GM13977 (cell line): Measurements from ENCODE around the gene RARRES1.

Experiments
- DNase-seq: peaks from one replicate; pipeline ENCODE4 v3.0.0; 2012; ENCODE audit warnings: low spot score
- in situ Hi-C: fragments of 300-500 bp; cut with MboI; formaldehyde crosslinking; loops from one replicate; pipeline ENCODE4 v1.12.0; 2022; ENCODE audit warnings: low sequenced_read_pairs, low pct_unique_long_range_greater_than_20kb, mixed read lengths, inconsistent platforms; ENCODE audit not compliant: unreplicated experiment
- TF ChIP-seq, protein P1 (sequence below): IDR thresholded peaks from 2 replicates; pipeline ENCODE4 v1.5.1; 2012; ENCODE audit warnings: mild to moderate bottlenecking, control low read depth; ENCODE audit not compliant: insufficient read depth; ENCODE audit errors: extremely low read depth, missing control alignments

Gene RARRES1

DNA sequence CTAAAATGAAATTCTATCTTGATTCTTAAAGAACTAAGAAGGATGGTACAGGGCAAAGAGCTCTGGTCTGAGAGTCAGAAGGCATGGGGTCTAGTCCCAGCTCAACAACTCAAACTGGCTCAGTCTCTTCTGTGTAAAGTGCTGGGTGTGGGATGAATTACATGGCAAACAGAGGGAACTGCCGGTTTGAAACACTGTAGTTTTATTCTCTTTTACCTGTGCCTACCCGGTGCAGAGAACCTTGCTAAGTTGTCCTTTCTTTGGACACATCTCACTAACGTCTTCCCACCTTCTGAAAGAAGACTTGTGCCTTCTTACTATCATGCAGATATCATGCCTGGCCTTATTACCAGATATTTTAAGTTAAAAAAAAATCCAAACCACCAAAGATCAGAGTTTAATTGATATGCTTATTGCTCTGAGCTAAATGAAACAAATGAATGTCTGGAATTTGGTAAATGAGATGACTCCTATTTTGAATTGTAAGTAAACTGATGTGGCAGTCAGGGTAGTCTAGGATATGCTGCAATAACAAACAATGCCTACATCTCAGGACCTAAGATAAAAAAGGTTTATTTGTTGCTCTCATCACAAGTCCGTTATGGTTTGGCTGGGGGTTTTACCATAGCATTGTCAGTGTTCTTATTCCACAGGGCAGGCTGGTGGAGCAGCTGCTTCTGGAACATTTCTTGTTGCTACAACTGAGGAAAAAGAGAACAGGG, 12.5 kb upstream of the RARRES1 start:
- TF ChIP-seq, protein P1, sequence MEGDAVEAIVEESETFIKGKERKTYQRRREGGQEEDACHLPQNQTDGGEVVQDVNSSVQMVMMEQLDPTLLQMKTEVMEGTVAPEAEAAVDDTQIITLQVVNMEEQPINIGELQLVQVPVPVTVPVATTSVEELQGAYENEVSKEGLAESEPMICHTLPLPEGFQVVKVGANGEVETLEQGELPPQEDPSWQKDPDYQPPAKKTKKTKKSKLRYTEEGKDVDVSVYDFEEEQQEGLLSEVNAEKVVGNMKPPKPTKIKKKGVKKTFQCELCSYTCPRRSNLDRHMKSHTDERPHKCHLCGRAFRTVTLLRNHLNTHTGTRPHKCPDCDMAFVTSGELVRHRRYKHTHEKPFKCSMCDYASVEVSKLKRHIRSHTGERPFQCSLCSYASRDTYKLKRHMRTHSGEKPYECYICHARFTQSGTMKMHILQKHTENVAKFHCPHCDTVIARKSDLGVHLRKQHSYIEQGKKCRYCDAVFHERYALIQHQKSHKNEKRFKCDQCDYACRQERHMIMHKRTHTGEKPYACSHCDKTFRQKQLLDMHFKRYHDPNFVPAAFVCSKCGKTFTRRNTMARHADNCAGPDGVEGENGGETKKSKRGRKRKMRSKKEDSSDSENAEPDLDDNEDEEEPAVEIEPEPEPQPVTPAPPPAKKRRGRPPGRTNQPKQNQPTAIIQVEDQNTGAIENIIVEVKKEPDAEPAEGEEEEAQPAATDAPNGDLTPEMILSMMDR, result no peak

DNA sequence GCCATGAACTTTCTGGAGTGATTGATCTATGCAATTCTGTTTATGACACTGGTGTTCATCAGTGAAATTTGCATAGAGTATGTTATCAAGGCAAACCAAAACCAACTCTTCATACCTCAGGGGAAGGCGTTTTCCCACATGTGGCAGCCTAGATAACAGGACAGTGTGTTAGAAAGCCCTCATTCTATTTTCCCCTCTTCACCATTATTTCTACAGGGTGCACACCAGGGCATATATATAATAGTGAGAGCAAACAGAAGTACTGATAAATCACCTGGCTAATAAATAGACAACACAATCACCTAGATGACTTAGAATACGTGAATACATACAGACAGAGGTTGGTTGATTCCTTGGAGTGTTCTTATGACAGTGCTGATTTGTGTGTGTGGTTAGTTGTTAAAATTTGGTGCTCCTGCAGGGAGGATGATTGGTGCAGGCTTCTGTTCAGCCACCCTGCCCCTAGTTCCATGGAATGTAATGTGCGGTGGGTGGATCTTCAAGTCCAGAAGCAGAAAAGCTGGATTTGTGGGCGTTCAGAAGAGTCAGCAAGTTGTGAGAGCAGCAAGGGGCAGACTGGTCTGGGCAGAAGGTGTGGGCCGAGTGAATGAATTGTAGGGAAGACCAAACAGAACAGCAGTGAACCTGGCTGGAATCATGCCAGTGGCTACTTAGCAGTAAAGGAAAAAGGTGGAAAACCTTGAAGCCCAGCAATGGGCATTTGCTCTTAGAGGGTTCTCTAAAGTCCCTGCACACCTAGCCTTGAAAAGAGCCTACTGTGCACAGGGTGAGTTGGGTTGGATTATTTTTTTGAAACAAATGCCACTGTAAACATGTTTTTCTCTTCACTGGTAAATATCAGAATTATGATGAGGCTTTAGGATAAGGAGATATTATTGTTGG, 11.7 kb upstream of the RARRES1 start:
- TF ChIP-seq, protein P1, result no peak
- no peak for DNase-seq
- in situ Hi-C loops, result no loop called here

More for the DNA sequence above, 12.5 kb upstream of the RARRES1 start:
- in situ Hi-C loops, result no loop called here
- no peak for DNase-seq

DNA sequence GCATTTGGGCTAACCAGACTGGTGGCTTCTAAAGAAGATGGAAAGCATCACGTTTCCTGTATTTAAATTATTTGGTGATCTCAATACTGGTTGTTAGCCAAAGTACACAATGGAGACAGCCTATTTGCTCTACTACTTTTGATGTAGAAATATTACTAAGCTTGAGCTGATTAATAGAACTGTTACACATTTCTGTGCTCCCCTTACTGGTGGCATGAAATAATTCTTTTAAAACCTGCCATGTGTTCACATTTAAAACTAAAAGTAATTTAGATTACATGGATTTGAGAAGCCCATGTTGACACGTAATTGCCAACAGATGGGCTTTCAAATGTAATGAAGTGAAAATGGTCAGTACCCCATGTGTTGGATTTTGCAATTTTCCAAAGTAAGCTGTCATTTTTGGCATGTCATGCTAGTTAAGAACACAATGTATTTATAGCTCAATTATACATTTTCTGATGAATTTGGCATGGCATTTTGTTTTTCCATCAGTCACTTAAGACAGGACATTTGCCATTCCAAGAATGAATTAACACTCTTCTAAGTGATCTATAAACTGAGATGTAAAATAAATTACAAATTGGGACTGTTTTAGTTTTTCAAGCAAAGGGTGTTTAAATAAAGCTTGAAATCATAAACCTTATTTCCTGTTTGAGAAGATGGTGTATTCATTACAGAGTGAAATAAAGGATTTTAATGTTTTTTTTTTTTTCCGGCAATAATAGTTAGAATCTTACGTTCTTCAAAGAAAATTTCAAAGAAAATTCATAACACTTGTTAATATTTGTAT, 10.8 kb upstream of the RARRES1 start:
- DNase-seq, result no peak
- TF ChIP-seq, protein P1, result no peak
- in situ Hi-C loops, result no loop called here

DNA sequence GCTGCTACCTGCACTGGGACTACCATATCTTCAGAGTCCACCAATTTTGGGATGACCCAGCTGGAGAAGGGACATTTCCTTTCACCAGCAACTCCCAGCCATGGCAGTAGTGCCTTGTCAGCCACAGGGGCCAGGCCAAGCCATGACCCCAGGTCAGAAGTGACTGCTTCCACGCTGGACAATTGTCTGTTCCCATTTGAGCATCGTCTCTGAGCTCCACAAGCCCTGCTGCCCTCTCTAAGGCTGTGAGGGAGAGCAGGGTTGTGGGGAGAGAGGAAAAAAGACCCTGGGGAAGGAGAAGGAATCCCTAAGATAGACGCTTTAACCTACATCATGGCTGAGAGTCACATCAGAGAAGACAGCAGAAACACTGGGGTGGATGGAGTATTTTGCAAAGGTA, 7.4 kb upstream of the RARRES1 start:
- in situ Hi-C loops, result no loop called here
- TF ChIP-seq, protein P1, result no peak
- DNase-seq, result no peak

DNA sequence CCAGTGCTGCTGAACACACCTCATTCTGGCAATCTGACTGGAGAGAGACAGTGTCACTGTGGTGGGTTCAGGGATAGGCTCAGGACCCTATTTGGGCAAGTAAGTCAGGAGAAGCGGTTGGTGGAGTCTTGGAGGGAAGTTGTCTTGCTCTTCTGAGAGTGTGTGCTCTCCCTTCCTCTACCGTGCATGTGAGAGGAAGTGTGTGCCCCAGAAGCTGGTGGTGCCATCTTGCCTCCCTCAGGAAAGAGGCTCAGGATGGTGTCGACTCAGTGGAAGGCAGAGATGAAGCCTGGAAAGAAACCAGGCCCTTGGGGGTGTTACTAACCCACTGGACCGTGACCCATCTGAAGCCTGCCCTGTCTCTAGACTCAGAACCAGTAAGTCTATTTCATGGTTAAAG, 6.8 kb upstream of the RARRES1 start:
- TF ChIP-seq, protein P1, result no peak
- in situ Hi-C loops, result no loop called here
- no peak for DNase-seq

DNA sequence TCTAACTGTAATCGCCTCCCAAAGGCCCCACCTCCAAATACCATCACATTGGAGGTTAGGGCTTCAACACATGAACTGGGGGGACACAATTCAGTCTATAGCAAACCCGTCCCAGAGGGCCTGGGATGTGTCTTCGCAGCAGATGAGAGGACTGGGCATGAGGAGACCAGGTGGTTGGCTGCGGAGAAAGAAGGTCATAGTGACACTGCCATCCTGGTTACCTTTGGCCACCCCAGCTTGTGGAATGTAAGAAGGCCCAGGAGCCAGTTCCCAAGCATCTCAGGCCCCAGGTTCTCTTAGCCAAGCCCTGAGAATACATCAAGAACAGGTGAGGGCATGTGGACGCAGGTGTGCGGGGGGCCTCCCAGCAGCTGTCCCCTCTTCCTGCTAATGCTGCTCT, 6.4 kb upstream of the RARRES1 start:
- in situ Hi-C loops, result no loop called here
- TF ChIP-seq, protein P1, result no peak
- no peak for DNase-seq
